Epithelial cell of proximal tubule (primary cell): ENCODE measurements around the gene CCDC86. TPM values are rescaled to one million over a fixed set of nuclear protein-coding genes. Genes with fewer than 3 reads are reported as not detected.

Experiments used
- DNase-seq: peaks from one replicate; pipeline ENCODE4 v3.0.0-alpha.2; 2011; ENCODE audit warnings: low read depth
- H3K4me3 ChIP-seq: 2 replicates; pipeline ENCODE4 v1.5.1; 2011; ENCODE audit warnings: low read depth, mild to moderate bottlenecking, low read length
- CTCF ChIP-seq: conservative IDR thresholded peaks from 2 replicates; pipeline ENCODE4 v1.5.1; 2012; ENCODE audit warnings: low read depth, mild to moderate bottlenecking, low read length
- total RNA-seq: library from RNA; depleted of rRNA; stranded (reverse); fragments of >200 nt; gene quantifications from 2 replicates; pipeline ENCODE4 v1.2.3, GENCODE V29; 2015

CCDC86 gene
- total RNA-seq, 1 donor from 2014 or later: 38.6 TPM

GRCh38 chr11:60858236-60858635, 16.3 kb downstream of the CCDC86 start:
- no peak for DNase-seq
- TF ChIP-seq CTCF: no peak
- H3K4me3 ChIP-seq: no peak overlapping the region

GRCh38 chr11:60858731-60859464, 17.0 kb downstream of the CCDC86 start:
- no peak for DNase-seq
- no peak for TF ChIP-seq CTCF
- H3K4me3 ChIP-seq: no peak overlapping the region

- H3K4me3 ChIP-seq: no peak overlapping the region
- no peak for TF ChIP-seq CTCF
- DNase-seq: no peak
These were observed 17.8 kb downstream of the CCDC86 start for GRCh38 chr11:60859616-60860250.

- no peak for TF ChIP-seq CTCF
- no peak overlapping the region for H3K4me3 ChIP-seq
- DNase-seq: no peak
These were observed 19.0 kb downstream of the CCDC86 start for GRCh38 chr11:60860943-60861342.

- no peak for DNase-seq
These were observed 20.3 kb downstream of the CCDC86 start for GRCh38 chr11:60862171-60862570.

GRCh38 chr11:60863550-60864521, 21.9 kb downstream of the CCDC86 start:
- no peak overlapping the region for H3K4me3 ChIP-seq
- no peak for TF ChIP-seq CTCF
- DNase-seq: no peak

More at GRCh38 chr11:60862171-60862570, 20.3 kb downstream of the CCDC86 start:
- TF ChIP-seq CTCF: no peak
- H3K4me3 ChIP-seq: no peak overlapping the region
